IMR-90 (cell line): ENCODE measurements around the gene HLA-DMB. TPM values are rescaled to one million over a fixed set of nuclear protein-coding genes. Genes with fewer than 3 reads are reported as not detected.

Experiments used
- ATAC-seq: fragments of 200-7000 bp; cut with Tn5 transposase; 2 replicates; pipeline ENCODE4 v1.9.1; 2020; ENCODE audit warnings: low read depth, mild to moderate bottlenecking, moderate library complexity
- BruUV-seq: library from RNA; stranded (reverse); fragments of 400-500 nt; replicated peaks from 2 replicates; lab custom pipeline; 2021; lab: Mats Ljungman, UMichigan
- CTCF ChIA-PET: fragments of 300-600 bp; formaldehyde crosslinking; extraction: SDS; loops from one replicate; lab custom pipeline; 2021; ENCODE audit warnings: antibody characterized with exemption; lab: Yijun Ruan, JAX
- POLR2A ChIA-PET: fragments of 300-600 bp; sonication (Branson Sonifier 250); formaldehyde crosslinking; loops from one replicate; lab custom pipeline; 2022; ENCODE audit warnings: antibody characterized with exemption; ENCODE audit not compliant: unreplicated experiment; lab: Charles Lee
- DNase-seq: peaks from one replicate; pipeline ENCODE4 v3.0.0; 2013
- H2AFZ ChIP-seq: replicated peaks from 2 replicates; pipeline ENCODE3; 2013; ENCODE audit warnings: low read length, mild to moderate bottlenecking; ENCODE audit not compliant: poor library complexity
- H2AK5ac ChIP-seq: 2 replicates; pipeline ENCODE4 v1.6.1; 2013; ENCODE audit warnings: low read depth, low read length, inconsistent platforms
- H2AK9ac ChIP-seq: replicated peaks from 2 replicates; pipeline ENCODE3; 2013; ENCODE audit warnings: mild to moderate bottlenecking, low read depth, low read length, moderate library complexity; ENCODE audit not compliant: poor library complexity
- H2BK120ac ChIP-seq: 2 replicates; pipeline ENCODE4 v1.6.1; 2013; ENCODE audit warnings: low read depth, low read length, inconsistent platforms
- H2BK15ac ChIP-seq: 3 replicates; pipeline ENCODE4 v1.6.1; 2013; ENCODE audit warnings: low read depth, low read length, inconsistent platforms
- H2BK20ac ChIP-seq: 2 replicates; pipeline ENCODE4 v1.6.1; 2013; ENCODE audit warnings: low read depth, mild to moderate bottlenecking, inconsistent platforms, low read length, moderate library complexity
- H2BK5ac ChIP-seq: 2 replicates; pipeline ENCODE4 v1.6.1; 2013; ENCODE audit warnings: mild to moderate bottlenecking, low read depth, low read length, inconsistent platforms; ENCODE audit not compliant: poor library complexity, severe bottlenecking
- H3K14ac ChIP-seq: replicated peaks from 2 replicates; pipeline ENCODE4 v1.6.1; 2013; ENCODE audit warnings: low read depth, low read length, inconsistent platforms
- H3K18ac ChIP-seq: 2 replicates; pipeline ENCODE4 v1.6.1; 2013; ENCODE audit warnings: low read depth, low read length, control low read depth
- H3K23ac ChIP-seq: 2 replicates; pipeline ENCODE4 v1.6.1; 2013; ENCODE audit warnings: low read depth, low read length, inconsistent platforms
- H3K27ac ChIP-seq: 2 replicates; pipeline ENCODE4 v1.5.1; 2013; ENCODE audit warnings: mild to moderate bottlenecking, control low read depth, low read length; ENCODE audit not compliant: insufficient read depth
- H3K27me3 ChIP-seq: 2 replicates; pipeline ENCODE4 v1.6.1; 2013; ENCODE audit warnings: low read length; ENCODE audit not compliant: control insufficient read depth, insufficient read depth
- H3K36me3 ChIP-seq: 2 replicates; pipeline ENCODE4 v1.6.1; 2013; ENCODE audit warnings: low read length, mixed read lengths; ENCODE audit not compliant: control insufficient read depth, insufficient read depth
- H3K4ac ChIP-seq: 2 replicates; pipeline ENCODE4 v1.6.1; 2013; ENCODE audit warnings: low read depth, low read length, inconsistent platforms
- H3K4me1 ChIP-seq: 2 replicates; pipeline ENCODE4 v1.6.1; 2013; ENCODE audit warnings: low read length, mixed read lengths; ENCODE audit not compliant: control insufficient read depth, insufficient read depth
- H3K4me2 ChIP-seq: 2 replicates; pipeline ENCODE4 v1.6.1; 2013; ENCODE audit warnings: low read depth, mild to moderate bottlenecking, control low read depth, low read length, moderate library complexity
- H3K4me3 ChIP-seq: 2 replicates; pipeline ENCODE4 v1.5.1; 2013; ENCODE audit warnings: low read depth, mild to moderate bottlenecking, control low read depth, low read length, moderate library complexity; ENCODE audit not compliant: insufficient read depth
- H3K56ac ChIP-seq: 2 replicates; pipeline ENCODE4 v1.6.1; 2013; ENCODE audit warnings: low read length, inconsistent platforms; ENCODE audit not compliant: insufficient read depth; ENCODE audit errors: extremely low read depth
- H3K79me1 ChIP-seq, 2 experiments: 2 replicates each; pipeline ENCODE4 v1.6.1; 2013; ENCODE audit warnings: low read length in 2 of 2, inconsistent platforms in 1 of 2, low read depth in 1 of 2
- H3K9ac ChIP-seq: 2 replicates; pipeline ENCODE4 v1.6.1; 2013; ENCODE audit warnings: low read depth, low read length, control low read depth
- H3K9me1 ChIP-seq: 2 replicates; pipeline ENCODE4 v1.6.1; 2013; ENCODE audit warnings: low read length, inconsistent platforms; ENCODE audit not compliant: insufficient read depth
- H3K9me3 ChIP-seq: 2 replicates; pipeline ENCODE4 v1.6.1; 2013; ENCODE audit warnings: low read length; ENCODE audit not compliant: control insufficient read depth, insufficient read depth
- H4K20me1 ChIP-seq: 2 replicates; pipeline ENCODE4 v1.6.1; 2013; ENCODE audit warnings: low read length, inconsistent platforms; ENCODE audit not compliant: insufficient read depth
- H4K5ac ChIP-seq: 2 replicates; pipeline ENCODE4 v1.6.1; 2013; ENCODE audit warnings: mild to moderate bottlenecking, low read depth, low read length, control low read depth
- H4K8ac ChIP-seq, 2 experiments: 2 replicates each; pipeline ENCODE4 v1.6.1; 2013; ENCODE audit warnings: low read depth in 2 of 2, low read length in 2 of 2, control low read depth in 1 of 2, inconsistent platforms in 1 of 2
- H4K91ac ChIP-seq: 2 replicates; pipeline ENCODE4 v1.6.1; 2013; ENCODE audit warnings: low read depth, low read length, inconsistent platforms; ENCODE audit not compliant: insufficient read depth
- ELK1 ChIP-seq: fragments of 150-350 bp; IDR thresholded peaks from 2 replicates; pipeline ENCODE4 v1.6.1; 2016; ENCODE audit warnings: low read depth, mild to moderate bottlenecking, low read length, moderate library complexity, borderline replicate concordance
- MAZ ChIP-seq: IDR thresholded peaks from 2 replicates; pipeline ENCODE4 v1.6.1; 2012; ENCODE audit warnings: low read depth, mild to moderate bottlenecking, low read length, improper control_type of control experiment, moderate library complexity, borderline replicate concordance
- POLR2A ChIP-seq: IDR thresholded peaks from 2 replicates; pipeline ENCODE4 v1.6.1; 2012; ENCODE audit warnings: mild to moderate bottlenecking, low read depth, low read length
- WGBS, 2 experiments: methylation state at CpG; one replicate each; pipeline versions ENCODE4 v1.1.5 to v1.1.7; 2013; ENCODE audit warnings: missing lambda C conversion rate in 2 of 2; ENCODE audit not compliant: insufficient read length in 1 of 2; ENCODE audit errors: extremely low coverage in 2 of 2; 5-methylcytosine and 5-hydroxymethylcytosine counted together
- dilution Hi-C: fragments of 300-500 bp; cut with HindIII; formaldehyde crosslinking; loops from one replicate; pipeline ENCODE4 v1.14.3; 2018; ENCODE audit warnings: low sequenced_read_pairs; ENCODE audit not compliant: unreplicated experiment
- in situ Hi-C: fragments of 300-500 bp; cut with MboI; formaldehyde crosslinking; loops from 3 replicates; pipeline ENCODE4 v1.14.3; 2019; ENCODE audit warnings: low sequenced_read_pairs, inconsistent platforms, mixed read lengths
- intact Hi-C: fragments of 100-400 bp; cut with micrococcal nuclease; formaldehyde crosslinking; loops from 2 replicates; pipeline ENCODE4 v1.10.0; 2022
- polyA plus RNA-seq, 3 experiments: library from polyadenylated mRNA; depleted of rRNA; stranded (reverse); fragments of >200 nt; gene quantifications; 2 replicates each; pipeline ENCODE4 v1.2.3, GENCODE V29; 2012; ENCODE audit warnings: low replicate concordance in 1 of 3
- total RNA-seq: library from RNA; depleted of rRNA; stranded (reverse); fragments of >200 nt; gene quantifications from 2 replicates; pipeline ENCODE4 v1.2.3, GENCODE V29; 2012

HLA-DMB gene
- total and polyA plus RNA-seq, 2 of the 4 experiments (the other 2 are of a cell fraction): 0.18 to 0.19 TPM

DNA sequence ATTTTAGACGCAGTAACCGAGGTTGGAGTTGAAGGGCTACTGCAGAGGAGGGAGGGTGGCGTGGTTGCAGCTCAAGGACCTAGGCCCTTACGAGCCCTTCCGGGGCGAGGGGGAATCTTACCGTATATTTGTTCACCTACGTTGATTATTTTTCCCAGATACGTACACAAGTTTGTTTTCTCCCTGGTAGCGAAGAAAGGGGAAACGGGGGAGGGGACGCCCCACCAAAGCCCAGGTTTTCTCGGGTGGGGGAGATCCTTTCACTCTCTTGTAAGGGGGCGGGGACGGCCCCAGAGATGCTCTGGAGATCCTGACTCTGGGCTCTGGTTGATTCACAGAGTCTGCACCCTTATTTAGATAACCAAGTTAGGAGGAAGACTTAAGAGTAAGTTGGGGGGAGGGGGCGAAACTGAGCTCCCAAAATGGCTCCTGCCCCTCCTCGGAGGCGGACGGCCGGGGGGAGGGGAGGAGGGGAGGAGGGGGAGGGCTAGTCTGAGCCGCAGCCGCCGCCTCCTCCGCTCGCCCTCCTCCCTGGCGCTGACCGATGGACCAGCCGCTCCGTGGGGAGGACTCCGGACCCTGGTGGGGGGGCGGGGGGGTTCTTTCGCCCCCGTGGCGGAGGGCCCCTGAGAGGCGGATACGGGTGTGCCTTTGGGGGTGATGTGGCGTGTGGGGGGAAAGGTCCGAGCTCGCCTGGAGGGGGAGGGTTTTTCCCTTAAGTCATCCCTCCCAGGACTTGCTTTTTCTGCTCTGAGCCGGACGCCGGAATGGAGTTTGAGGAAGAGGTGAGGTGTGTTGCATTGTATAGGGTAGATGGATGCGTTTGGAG is 29.8 kb upstream of the HLA-DMB start:
- H4K5ac ChIP-seq: peak overlapping the region; percentile 97
- peak overlapping the region; percentile 100 for H3K4ac ChIP-seq
- H2AK9ac ChIP-seq: peak overlapping the region; percentile 100
- peak overlapping the region; percentile 99 for H2BK5ac ChIP-seq
- H3K4me2 ChIP-seq: peak overlapping the region; percentile 76
- H3K9me3 ChIP-seq: no peaks in the 10 kb centered on the region
- H3K18ac ChIP-seq: peak overlapping the region; percentile 99
- H3K23ac ChIP-seq: peak overlapping the region; percentile 100
- H2AK5ac ChIP-seq: peak overlapping the region; percentile 100
- DNase-seq: peak; percentile 90
- peaks cover 23% of the 10 kb centered on the region for H3K36me3 ChIP-seq
- peaks cover 4% of the 10 kb centered on the region; the same call in 1 of the 2 replicates for H3K4me1 ChIP-seq
- peak overlapping the region; percentile 100 for H3K14ac ChIP-seq
- dilution Hi-C loops: no loop called here
- peak overlapping the region; percentile 60 for H2BK20ac ChIP-seq
- H4K8ac ChIP-seq: peak overlapping the region; percentile 99 to 100
- peaks cover 41% of the 10 kb centered on the region for H4K20me1 ChIP-seq
- peak overlapping the region; percentile 100 for H4K91ac ChIP-seq
- no peaks in the 10 kb centered on the region; the same call in 1 of the 2 replicates for H3K9me1 ChIP-seq
- peak overlapping the region; percentile 100 for H3K56ac ChIP-seq
- peak overlapping the region; percentile 93 for H2BK15ac ChIP-seq
- POLR2A ChIA-PET: interaction anchor here (0.5 to 2.3 kb wide), 7 partner anchors 18 to 282 kb away, joined by 3 to 8 read pairs (median 5); partner anchors contain the start of genes HLA-DMA and HLA-DMB
- H3K4me3 ChIP-seq: peak overlapping the region; percentile 59
- H3K79me1 ChIP-seq: peaks cover 6 to 49% of the 10 kb centered on the region in 2 experiments; a peak in 3 of 4 replicates
- H2BK120ac ChIP-seq: peak overlapping the region; percentile 92
- ATAC-seq: peak; percentile 27
- peak overlapping the region; percentile 99 for H3K9ac ChIP-seq
- CTCF ChIA-PET: interaction anchor here (2.8 kb wide), 1 partner anchor 37 kb away, joined by 18 read pairs; no protein-coding TSS in a partner anchor
- TF ChIP-seq POLR2A (peak; percentile 64), ELK1 (no peak), MAZ (peak; percentile 84)
- peak overlapping the region; percentile 56 for H2AFZ ChIP-seq
- intact Hi-C loops: loop anchor here (2.0 to 5.0 kb wide), 2 partner anchors 278 to 783 kb away; no protein-coding TSS in a partner anchor
- in situ Hi-C loops: loop anchor here (5.0 to 25.0 kb wide), 2 partner anchors 78 to 783 kb away; partner anchors contain the start of genes AGER, AGPAT1, GPSM3 and PBX2
- peak overlapping the region; percentile 100 for H3K27ac ChIP-seq
- 0% methylated on average over 3 of the region's 43 CpGs; no CpG with 5 or more reads in 1 of the 2 experiments for WGBS, 2 experiments
- no TSS peak for BruUV-seq
- no peaks in the 10 kb centered on the region for H3K27me3 ChIP-seq
